Endodermal cell (in vitro differentiated cells): ENCODE data around the gene FXN. TPM values are rescaled to one million over a fixed set of nuclear protein-coding genes. Genes with fewer than 3 reads are reported as not detected.

Experiments
- DNase-seq: peaks from one replicate; pipeline ENCODE4 v3.0.0-alpha.2; 2017
- H3K27ac ChIP-seq: 2 replicates; pipeline ENCODE4 v1.5.1; 2013; ENCODE audit warnings: mild to moderate bottlenecking, low read depth, low read length, moderate library complexity
- H3K27me3 ChIP-seq: 2 replicates; pipeline ENCODE4 v1.6.1; 2013; ENCODE audit warnings: mild to moderate bottlenecking, low read length, moderate library complexity; ENCODE audit not compliant: insufficient read depth, control insufficient read depth, poor library complexity, severe bottlenecking
- H3K36me3 ChIP-seq: 2 replicates; pipeline ENCODE4 v1.7.0; 2013; ENCODE audit warnings: mild to moderate bottlenecking, low read length, moderate library complexity; ENCODE audit not compliant: control insufficient read depth, insufficient read depth
- H3K4me1 ChIP-seq: one replicate; pipeline ENCODE4 v1.7.0; 2013; ENCODE audit warnings: low read length; ENCODE audit not compliant: control insufficient read depth, insufficient read depth
- H3K4me3 ChIP-seq: 2 replicates; pipeline ENCODE4 v1.5.1; 2013; ENCODE audit warnings: mild to moderate bottlenecking, low read length, moderate library complexity
- H3K9ac ChIP-seq: 2 replicates; pipeline ENCODE4 v1.6.1; 2013; ENCODE audit warnings: mild to moderate bottlenecking, low read length, moderate library complexity; ENCODE audit not compliant: poor library complexity, severe bottlenecking; ENCODE audit errors: extremely low read depth
- H3K9me3 ChIP-seq: 2 replicates; pipeline ENCODE4 v1.6.1; 2013; ENCODE audit warnings: mild to moderate bottlenecking, low read length, moderate library complexity; ENCODE audit not compliant: control insufficient read depth
- H3K27ac Mint-ChIP-seq: 2 replicates; pipeline ENCODE4 v1.8.0; 2020; ENCODE audit warnings: mixed read lengths
- H3K27me3 Mint-ChIP-seq: 2 replicates; pipeline ENCODE4 v1.8.0; 2021; ENCODE audit warnings: mild to moderate bottlenecking, mixed read lengths; ENCODE audit not compliant: insufficient read depth
- H3K36me3 Mint-ChIP-seq: 2 replicates; pipeline ENCODE4 v1.8.0; 2020; ENCODE audit warnings: low read depth, mixed read lengths
- H3K4me1 Mint-ChIP-seq: 2 replicates; pipeline ENCODE4 v1.8.0; 2020; ENCODE audit warnings: mixed read lengths
- H3K4me3 Mint-ChIP-seq: 2 replicates; pipeline ENCODE4 v1.8.0; 2020; ENCODE audit warnings: mild to moderate bottlenecking, moderate library complexity, mixed read lengths
- H3K9me3 Mint-ChIP-seq: 2 replicates; pipeline ENCODE4 v1.8.0; 2020; ENCODE audit warnings: mild to moderate bottlenecking, mixed read lengths
- WGBS, 2 experiments: methylation state at CpG; one replicate each; pipeline versions ENCODE4 v1.1.5 to v1.1.7; 2013; ENCODE audit warnings: missing lambda C conversion rate in 2 of 2, mixed read lengths in 1 of 2; ENCODE audit not compliant: insufficient coverage in 1 of 2, insufficient read length in 1 of 2; 5-methylcytosine and 5-hydroxymethylcytosine counted together
- total RNA-seq, 2 donors: library from RNA; stranded (reverse); fragmentation: NEBNext Ultra II Directional in 1 of 2; extraction: Animal tissue kit (Norgen Biotek cat#: 25700) in 1 of 2; gene quantifications; 2 replicates in 1 of 2; 3 replicates in 1 of 2; pipeline ENCODE4 v1.2.1, GENCODE V29; 2021
- TF ChIP-seq, protein P1 (sequence below): fragments of 200-600 bp; sonication (generic); conservative IDR thresholded peaks from 2 replicates; pipeline ENCODE4 v1.5.0; 2021; ENCODE audit warnings: antibody characterized with exemption, mild to moderate bottlenecking

Gene FXN
- total RNA-seq, 2 donors from 2014 or later = 33.0 to 34.1 TPM

DNA sequence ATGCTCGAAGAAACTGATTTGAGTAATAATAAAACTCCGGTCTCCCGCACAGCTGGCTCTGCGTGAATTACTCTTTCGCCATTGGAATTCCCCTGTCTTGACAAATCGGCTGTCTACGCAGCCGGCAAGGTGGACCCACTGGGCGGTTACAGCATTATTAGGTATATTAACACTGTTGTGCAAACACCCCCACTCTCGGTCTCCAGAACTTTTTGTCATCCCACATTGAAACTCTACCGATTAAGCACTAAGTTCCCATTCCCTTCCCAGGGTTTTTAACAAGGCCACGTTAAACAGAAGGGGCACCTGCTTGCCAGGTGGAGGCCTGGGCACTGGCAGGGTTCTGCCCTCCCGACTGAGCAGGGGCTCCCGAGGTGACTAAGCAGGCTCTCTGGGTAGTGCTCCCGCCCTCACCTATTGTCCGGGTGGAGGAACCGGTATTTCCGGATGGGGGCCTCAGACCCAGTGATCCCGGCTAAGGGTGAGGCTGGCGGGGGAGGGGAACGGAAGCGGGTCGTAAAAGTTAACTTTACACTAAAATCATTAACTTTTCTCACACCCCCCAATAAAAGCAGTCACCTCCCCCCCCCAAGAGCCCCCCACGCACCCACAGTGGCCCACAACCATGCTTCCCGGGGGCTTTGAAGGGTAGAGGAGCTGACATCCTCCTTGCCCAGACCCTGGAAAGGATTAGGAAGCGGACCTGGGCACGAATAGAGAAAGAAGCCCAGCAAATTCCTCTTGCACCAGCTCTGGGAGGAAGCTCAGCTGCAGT lies 85.0 kb downstream of the FXN start:
- no peaks in the 10 kb centered on the region for H3K36me3 ChIP-seq
- Mint-ChIP-seq H3K27me3 (peaks cover 6% of the 10 kb centered on the region), H3K9me3 (no peaks in the 10 kb centered on the region), H3K4me1 (peaks cover 15% of the 10 kb centered on the region), H3K36me3 (no peaks in the 10 kb centered on the region), H3K27ac (peak overlapping the region; percentile 95), H3K4me3 (peak overlapping the region; percentile 86)
- no peaks in the 10 kb centered on the region for H3K4me1 ChIP-seq
- DNase-seq = peak; percentile 95
- H3K4me3 ChIP-seq = peak overlapping the region; percentile 90
- no peaks in the 10 kb centered on the region for H3K9me3 ChIP-seq
- TF ChIP-seq, protein P1, sequence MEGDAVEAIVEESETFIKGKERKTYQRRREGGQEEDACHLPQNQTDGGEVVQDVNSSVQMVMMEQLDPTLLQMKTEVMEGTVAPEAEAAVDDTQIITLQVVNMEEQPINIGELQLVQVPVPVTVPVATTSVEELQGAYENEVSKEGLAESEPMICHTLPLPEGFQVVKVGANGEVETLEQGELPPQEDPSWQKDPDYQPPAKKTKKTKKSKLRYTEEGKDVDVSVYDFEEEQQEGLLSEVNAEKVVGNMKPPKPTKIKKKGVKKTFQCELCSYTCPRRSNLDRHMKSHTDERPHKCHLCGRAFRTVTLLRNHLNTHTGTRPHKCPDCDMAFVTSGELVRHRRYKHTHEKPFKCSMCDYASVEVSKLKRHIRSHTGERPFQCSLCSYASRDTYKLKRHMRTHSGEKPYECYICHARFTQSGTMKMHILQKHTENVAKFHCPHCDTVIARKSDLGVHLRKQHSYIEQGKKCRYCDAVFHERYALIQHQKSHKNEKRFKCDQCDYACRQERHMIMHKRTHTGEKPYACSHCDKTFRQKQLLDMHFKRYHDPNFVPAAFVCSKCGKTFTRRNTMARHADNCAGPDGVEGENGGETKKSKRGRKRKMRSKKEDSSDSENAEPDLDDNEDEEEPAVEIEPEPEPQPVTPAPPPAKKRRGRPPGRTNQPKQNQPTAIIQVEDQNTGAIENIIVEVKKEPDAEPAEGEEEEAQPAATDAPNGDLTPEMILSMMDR = no peak
- H3K27ac ChIP-seq = peak overlapping the region; percentile 71
- peak overlapping the region; percentile 64 for H3K9ac ChIP-seq
- H3K27me3 ChIP-seq = no peaks in the 10 kb centered on the region
- 25 to 33% methylated on average over 15 to 23 of the region's 27 CpGs for WGBS, 2 experiments

DNA sequence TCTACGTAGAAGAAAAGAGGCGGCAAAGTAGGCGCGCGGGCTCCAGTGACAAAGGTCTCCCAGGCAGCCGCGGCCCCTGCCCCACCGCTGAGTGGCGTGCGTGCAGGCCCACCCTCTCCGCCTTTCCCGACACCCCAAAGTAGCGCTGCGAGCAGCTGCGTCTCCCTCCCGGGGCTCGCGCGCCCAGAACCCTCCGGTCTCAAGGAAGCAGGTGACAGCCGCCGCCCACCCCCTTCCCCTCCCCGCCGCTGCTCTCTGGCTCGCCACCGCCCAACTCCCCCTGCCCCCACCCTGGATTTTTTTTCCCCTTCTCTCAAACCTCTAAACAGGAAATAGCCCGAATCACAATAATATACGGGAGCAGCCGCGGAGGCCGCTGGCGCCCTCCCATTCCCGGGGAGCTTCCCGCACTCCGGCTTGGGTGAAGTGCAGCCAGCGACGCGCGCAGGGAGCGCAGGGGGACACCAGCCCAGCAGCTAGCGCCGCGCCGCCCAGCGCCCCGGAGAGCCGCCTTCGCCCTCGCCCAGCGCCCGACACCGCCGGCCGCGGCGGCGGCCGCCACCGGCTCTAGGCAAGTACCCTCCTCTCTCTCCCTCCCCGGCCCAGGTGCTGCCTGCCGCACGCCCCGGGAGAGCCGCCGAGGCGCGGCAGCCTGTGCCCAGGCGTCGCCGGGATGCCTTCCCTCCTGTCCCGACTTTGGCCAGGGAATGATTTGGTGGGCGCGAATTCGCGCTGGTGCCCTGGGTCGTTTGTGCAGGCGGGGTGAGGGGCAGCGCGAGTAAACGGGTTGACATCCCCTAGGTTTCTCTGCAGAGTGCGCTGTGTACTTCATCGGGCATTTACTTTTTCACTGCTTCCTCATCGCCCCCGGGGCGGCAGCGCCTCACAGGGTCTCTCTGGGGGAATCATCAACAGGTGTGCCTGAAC lies 85.9 kb downstream of the FXN start:
- peak overlapping the region; percentile 86 for H3K4me3 Mint-ChIP-seq
- TF ChIP-seq, protein P1 = peak; percentile 32
- peaks cover 15% of the 10 kb centered on the region for H3K4me1 Mint-ChIP-seq
- H3K27ac Mint-ChIP-seq = peak overlapping the region; percentile 95
- Histone ChIP-seq H3K27ac (peak overlapping the region; percentile 71), H3K4me3 (peak overlapping the region; percentile 90), H3K27me3 (no peaks in the 10 kb centered on the region), H3K4me1 (no peaks in the 10 kb centered on the region), H3K9me3 (no peaks in the 10 kb centered on the region), H3K9ac (peak overlapping the region; percentile 64), H3K36me3 (no peaks in the 10 kb centered on the region)
- no peaks in the 10 kb centered on the region for H3K36me3 Mint-ChIP-seq
- peaks cover 6% of the 10 kb centered on the region for H3K27me3 Mint-ChIP-seq
- 0% methylated on average over 32 to 86 of the region's 86 CpGs for WGBS, 2 experiments
- peak; percentile 90 for DNase-seq
- H3K9me3 Mint-ChIP-seq = no peaks in the 10 kb centered on the region

DNA sequence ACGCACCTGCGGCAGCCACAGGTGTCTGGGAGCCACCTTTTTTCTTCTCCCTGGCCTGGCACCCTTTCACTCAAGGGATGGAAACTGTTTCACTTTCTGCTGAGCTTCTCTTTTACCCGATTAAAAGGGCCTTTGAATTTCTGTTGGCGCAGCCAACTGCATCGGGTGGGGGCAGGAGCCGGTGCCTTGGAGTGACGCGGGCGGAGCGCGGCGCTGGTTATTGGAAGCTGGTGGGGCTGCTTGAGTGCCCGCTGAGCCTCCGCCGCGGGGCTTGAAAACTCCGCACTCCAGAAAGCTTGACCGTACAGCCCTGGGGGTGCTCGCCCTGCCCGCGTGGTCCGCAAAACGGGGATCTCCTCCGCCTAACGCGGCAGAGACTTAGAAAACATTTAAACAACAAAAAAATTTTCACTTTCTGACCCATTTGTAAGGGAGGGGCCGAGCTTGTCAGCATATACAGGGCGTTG lies 86.6 kb downstream of the FXN start:
- H3K4me1 Mint-ChIP-seq = peaks cover 15% of the 10 kb centered on the region
- Histone ChIP-seq H3K27ac (no peak overlapping the region), H3K36me3 (no peaks in the 10 kb centered on the region), H3K4me3 (peak overlapping the region; percentile 90), H3K4me1 (no peaks in the 10 kb centered on the region), H3K9me3 (no peaks in the 10 kb centered on the region), H3K27me3 (no peaks in the 10 kb centered on the region), H3K9ac (peak overlapping the region; percentile 64)
- WGBS, 2 experiments = 0 to 6% methylated on average over 2 to 28 of the region's 28 CpGs
- H3K27me3 Mint-ChIP-seq = peaks cover 6% of the 10 kb centered on the region
- H3K36me3 Mint-ChIP-seq = no peaks in the 10 kb centered on the region
- TF ChIP-seq, protein P1 = no peak
- no peaks in the 10 kb centered on the region for H3K9me3 Mint-ChIP-seq
- peak; percentile 83 for DNase-seq
- H3K4me3 Mint-ChIP-seq = peak overlapping the region; percentile 86
- peak overlapping the region; percentile 94 for H3K27ac Mint-ChIP-seq
